A673 (cell line): Measurements from ENCODE around the gene KIF2C.

ENCODE experiments used
- EZH2 ChIP-seq: fragments of 200-600 bp; sonication (generic); IDR thresholded peaks from 2 replicates; pipeline ENCODE4 v1.6.1; 2017; ENCODE audit warnings: borderline replicate concordance, low read depth, mild to moderate bottlenecking, mixed read lengths, antibody characterized with exemption, low read length; ENCODE audit not compliant: poor library complexity, severe bottlenecking
- TF ChIP-seq, protein P1 (sequence below): fragments of 300-800, 200-600 bp; sonication (generic); conservative IDR thresholded peaks from 2 replicates; pipeline ENCODE4 v1.5.1; 2017; ENCODE audit warnings: low read depth, mild to moderate bottlenecking, antibody characterized with exemption, low read length, moderate library complexity, mixed read lengths

DNA sequence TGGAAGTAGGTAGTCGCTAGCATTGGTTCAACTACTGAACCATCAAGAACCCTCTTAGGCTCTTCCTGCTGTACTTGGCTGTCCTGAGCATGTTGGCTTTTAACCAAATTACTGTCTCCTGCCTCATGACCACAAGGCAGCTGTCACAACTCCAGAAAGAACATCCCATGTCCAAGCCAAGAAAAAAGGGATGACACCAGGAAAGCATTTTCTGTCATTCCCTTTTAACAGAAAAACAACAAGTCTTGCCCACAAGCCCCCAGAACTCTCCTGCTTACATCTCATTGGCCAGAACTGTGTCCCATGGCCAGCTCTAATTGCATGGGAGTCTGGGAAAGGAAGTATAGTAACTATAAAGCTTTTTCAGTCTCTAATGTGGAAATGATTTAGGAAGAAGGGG lies 6.3 kb upstream of the KIF2C start:
- TF ChIP-seq EZH2 = no peak
- TF ChIP-seq, protein P1, sequence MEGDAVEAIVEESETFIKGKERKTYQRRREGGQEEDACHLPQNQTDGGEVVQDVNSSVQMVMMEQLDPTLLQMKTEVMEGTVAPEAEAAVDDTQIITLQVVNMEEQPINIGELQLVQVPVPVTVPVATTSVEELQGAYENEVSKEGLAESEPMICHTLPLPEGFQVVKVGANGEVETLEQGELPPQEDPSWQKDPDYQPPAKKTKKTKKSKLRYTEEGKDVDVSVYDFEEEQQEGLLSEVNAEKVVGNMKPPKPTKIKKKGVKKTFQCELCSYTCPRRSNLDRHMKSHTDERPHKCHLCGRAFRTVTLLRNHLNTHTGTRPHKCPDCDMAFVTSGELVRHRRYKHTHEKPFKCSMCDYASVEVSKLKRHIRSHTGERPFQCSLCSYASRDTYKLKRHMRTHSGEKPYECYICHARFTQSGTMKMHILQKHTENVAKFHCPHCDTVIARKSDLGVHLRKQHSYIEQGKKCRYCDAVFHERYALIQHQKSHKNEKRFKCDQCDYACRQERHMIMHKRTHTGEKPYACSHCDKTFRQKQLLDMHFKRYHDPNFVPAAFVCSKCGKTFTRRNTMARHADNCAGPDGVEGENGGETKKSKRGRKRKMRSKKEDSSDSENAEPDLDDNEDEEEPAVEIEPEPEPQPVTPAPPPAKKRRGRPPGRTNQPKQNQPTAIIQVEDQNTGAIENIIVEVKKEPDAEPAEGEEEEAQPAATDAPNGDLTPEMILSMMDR = no peak
